Natural killer cell treated with Interleukin-12 subunit alpha and Interleukin-12 subunit beta and Interleukin-15 and Interleukin-18, amount 100 ng/mL, for 72 hours (primary cell): Measurements from ENCODE around the gene SPON2. TPM values are rescaled to one million over a fixed set of nuclear protein-coding genes. Genes with fewer than 3 reads are reported as not detected.

Source experiments
- total RNA-seq, 2 donors: library from RNA; stranded (reverse); gene quantifications; one replicate each; pipeline ENCODE4 v1.2.3, GENCODE V29; 2022

The SPON2 gene
- total RNA-seq, 2 donors from 2014 or later = 1.5 to 13.6 TPM

Other genes with a start within 250 kb of the SPON2 start
- 100 to 1,000 TPM; 168 to 234 TPM for gene GAK, start 240.3 kb downstream of the SPON2 start, total RNA-seq
- 10 to 100 TPM; 26.5 to 29.2 TPM for gene TMEM175, start 240.1 kb downstream of the SPON2 start, total RNA-seq
- 10 to 100 TPM; 15.4 to 19.6 TPM for gene DGKQ, start 199.0 kb downstream of the SPON2 start, total RNA-seq
- 10 to 100 TPM; 15.7 to 17.5 TPM for gene IDUA, start 185.5 kb downstream of the SPON2 start, total RNA-seq
- under 1 TPM in 1 of 2 donors, not detected in 1; 0.88 TPM for gene SLC26A1, start 179.2 kb downstream of the SPON2 start, total RNA-seq
- gene FGFRL1, start 161.0 kb downstream of the SPON2 start, total RNA-seq = 10 to 100 TPM; 15.2 to 16.6 TPM
- 1 to 10 TPM in 1 of 2 donors, under 1 TPM in 1; 0.89 to 1.5 TPM for gene RNF212, start 59.0 kb downstream of the SPON2 start, total RNA-seq
- 100 to 1,000 TPM; 109 to 245 TPM for gene CTBP1, start 76.5 kb upstream of the SPON2 start, total RNA-seq
- 10 to 100 TPM; 60.1 to 93.7 TPM for gene MAEA, start 117.3 kb upstream of the SPON2 start, total RNA-seq
- 10 to 100 TPM; 19.6 to 25.1 TPM for gene UVSSA, start 174.6 kb upstream of the SPON2 start, total RNA-seq
- not detected for gene NKX1-1, start 233.9 kb upstream of the SPON2 start, total RNA-seq